Choroid plexus epithelial cell (primary cell): ENCODE measurements around the gene FAM110A.

Experiments used
- DNase-seq: peaks from one replicate; pipeline ENCODE4 v3.0.0-alpha.2; 2010; ENCODE audit warnings: low read depth
- H3K4me3 ChIP-seq: 2 replicates; pipeline ENCODE4 v1.5.1; 2011; ENCODE audit warnings: low read depth, mild to moderate bottlenecking, control low read depth, low read length, moderate library complexity
- CTCF ChIP-seq: conservative IDR thresholded peaks from 2 replicates; pipeline ENCODE4 v1.5.1; 2011; ENCODE audit warnings: low read depth, mild to moderate bottlenecking, control low read depth, inconsistent platforms, low read length, moderate library complexity

The FAM110A gene

GRCh38 chr20:819680-820322 lies 13.7 kb upstream of the FAM110A start:
- no peak for TF ChIP-seq CTCF
- no peak overlapping the region for H3K4me3 ChIP-seq
- no peak for DNase-seq

GRCh38 chr20:820323-820953 lies 13.1 kb upstream of the FAM110A start:
- TF ChIP-seq CTCF: no peak
- no peak for DNase-seq
- H3K4me3 ChIP-seq: no peak overlapping the region

- DNase-seq: no peak
- H3K4me3 ChIP-seq: no peak overlapping the region
- TF ChIP-seq CTCF: no peak
Observed at GRCh38 chr20:821046-821730, 12.3 kb upstream of the FAM110A start.

GRCh38 chr20:821731-822065 lies 11.8 kb upstream of the FAM110A start:
- no peak for DNase-seq
- no peak for TF ChIP-seq CTCF
- H3K4me3 ChIP-seq: no peak overlapping the region

- H3K4me3 ChIP-seq: no peak overlapping the region
- DNase-seq: no peak
- no peak for TF ChIP-seq CTCF
Observed at GRCh38 chr20:822651-823573, 10.6 kb upstream of the FAM110A start.

GRCh38 chr20:823574-823902 lies 10.0 kb upstream of the FAM110A start:
- DNase-seq: no peak
- H3K4me3 ChIP-seq: no peak overlapping the region
- no peak for TF ChIP-seq CTCF
